ENCODE measurements around the gene SMCO1. TPM values are rescaled to one million over a fixed set of nuclear protein-coding genes. Genes with fewer than 3 reads are reported as not detected.
"Not testable (repeated sequence)": the region's sequence is repeated elsewhere in the genome, so short reads cannot be mapped to it uniquely, and the experiment has no call there.

Gene SMCO1
- total RNA-seq, 2 donors from 2014 or later = not detected

DNA sequence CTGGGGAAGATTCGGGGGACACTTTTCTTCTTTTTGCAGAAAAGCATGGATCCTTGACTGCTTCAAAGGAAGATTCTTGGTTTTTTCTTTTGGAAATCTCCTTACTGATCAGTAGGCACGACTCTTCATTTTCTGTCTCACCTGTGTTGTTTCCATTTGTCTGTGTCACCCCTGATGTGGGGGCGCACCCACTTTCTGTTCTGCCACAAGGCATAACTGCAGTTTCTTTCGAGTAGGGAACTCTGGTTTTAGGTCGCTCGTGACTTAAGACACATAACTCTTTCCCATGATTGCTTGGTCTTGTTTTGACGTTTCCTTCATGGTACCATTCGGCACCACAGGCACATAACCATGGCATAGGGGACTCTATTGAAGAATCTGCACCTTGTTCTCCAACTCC lies 42.9 kb downstream of the SMCO1 start:
- no peak overlapping the region for H3K27ac ChIP-seq
- H3K36me3 ChIP-seq = peaks cover 0 to 15% of the 10 kb centered on the region in 2 donors
- H3K4me3 ChIP-seq = no peak overlapping the region
- DNase-seq (ENCODE audit: low spot score) = no peak
- intact Hi-C loops (cut with DNase I) = no loop called here
- no peaks in the 10 kb centered on the region for H3K9me3 ChIP-seq
- H3K4me1 ChIP-seq (replicated peaks) = no peaks in the 10 kb centered on the region
- TF ChIP-seq POLR2A (IDR thresholded peaks at IDR 0.05) = no peak
- no peak for TF ChIP-seq POLR2AphosphoS5 (IDR thresholded peaks at IDR 0.05)
- TF ChIP-seq, protein P1, sequence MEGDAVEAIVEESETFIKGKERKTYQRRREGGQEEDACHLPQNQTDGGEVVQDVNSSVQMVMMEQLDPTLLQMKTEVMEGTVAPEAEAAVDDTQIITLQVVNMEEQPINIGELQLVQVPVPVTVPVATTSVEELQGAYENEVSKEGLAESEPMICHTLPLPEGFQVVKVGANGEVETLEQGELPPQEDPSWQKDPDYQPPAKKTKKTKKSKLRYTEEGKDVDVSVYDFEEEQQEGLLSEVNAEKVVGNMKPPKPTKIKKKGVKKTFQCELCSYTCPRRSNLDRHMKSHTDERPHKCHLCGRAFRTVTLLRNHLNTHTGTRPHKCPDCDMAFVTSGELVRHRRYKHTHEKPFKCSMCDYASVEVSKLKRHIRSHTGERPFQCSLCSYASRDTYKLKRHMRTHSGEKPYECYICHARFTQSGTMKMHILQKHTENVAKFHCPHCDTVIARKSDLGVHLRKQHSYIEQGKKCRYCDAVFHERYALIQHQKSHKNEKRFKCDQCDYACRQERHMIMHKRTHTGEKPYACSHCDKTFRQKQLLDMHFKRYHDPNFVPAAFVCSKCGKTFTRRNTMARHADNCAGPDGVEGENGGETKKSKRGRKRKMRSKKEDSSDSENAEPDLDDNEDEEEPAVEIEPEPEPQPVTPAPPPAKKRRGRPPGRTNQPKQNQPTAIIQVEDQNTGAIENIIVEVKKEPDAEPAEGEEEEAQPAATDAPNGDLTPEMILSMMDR (IDR thresholded peaks at IDR 0.05) = no peak
- 90% methylated on average over 8 of the region's 8 CpGs for WGBS
- H3K27me3 ChIP-seq (replicated peaks; ENCODE audit: insufficient read depth) = no peaks in the 10 kb centered on the region

- Histone ChIP-seq H3K9me3 (no peaks in the 10 kb centered on the region), H3K27me3 (replicated peaks; ENCODE audit: insufficient read depth) (no peaks in the 10 kb centered on the region), H3K4me1 (replicated peaks) (no peaks in the 10 kb centered on the region), H3K36me3 (peaks cover 0 to 15% of the 10 kb centered on the region in 2 donors), H3K4me3 (no peak overlapping the region), H3K27ac (no peak overlapping the region)
- 83% methylated on average over 2 of the region's 2 CpGs for WGBS
- no peak for DNase-seq (ENCODE audit: low spot score)
- intact Hi-C loops (cut with DNase I) = no loop called here
- TF ChIP-seq POLR2A (IDR thresholded peaks at IDR 0.05) (no peak), POLR2AphosphoS5 (IDR thresholded peaks at IDR 0.05) (no peak)
- TF ChIP-seq, protein P1 (IDR thresholded peaks at IDR 0.05) = no peak
These were observed 43.6 kb downstream of the SMCO1 start for GRCh38 chr3:196471551-196471950.

GRCh38 chr3:196470182-196470581 lies 45.0 kb downstream of the SMCO1 start:
- H3K9me3 ChIP-seq = not testable (repeated sequence)

DNA sequence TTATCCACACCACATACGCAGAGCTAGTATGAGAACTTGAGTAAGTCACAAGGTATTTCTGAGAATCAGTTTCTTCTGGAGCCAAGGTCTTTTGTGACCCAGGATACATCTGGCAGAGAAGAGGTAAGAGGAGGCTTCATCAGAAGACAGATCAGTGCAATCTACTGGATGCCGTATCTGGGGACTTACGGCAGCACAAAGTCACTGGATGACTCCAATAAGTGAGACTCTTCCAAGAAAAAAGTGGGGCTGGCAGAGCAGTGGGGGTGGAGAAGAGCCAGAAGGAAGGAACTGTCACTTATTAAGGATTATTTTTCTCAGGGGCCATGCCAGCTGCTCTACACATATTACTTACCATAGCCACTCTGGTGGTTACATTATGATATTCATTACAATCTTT lies 51.3 kb downstream of the SMCO1 start:
- Histone ChIP-seq H3K4me1 (replicated peaks) (no peaks in the 10 kb centered on the region), H3K36me3 (no peaks in the 10 kb centered on the region), H3K27me3 (replicated peaks; ENCODE audit: insufficient read depth) (no peaks in the 10 kb centered on the region), H3K9me3 (no peaks in the 10 kb centered on the region), H3K27ac (no peak overlapping the region), H3K4me3 (no peak overlapping the region)
- TF ChIP-seq POLR2A (IDR thresholded peaks at IDR 0.05) (no peak), POLR2AphosphoS5 (IDR thresholded peaks at IDR 0.05) (no peak)
- TF ChIP-seq, protein P1 (IDR thresholded peaks at IDR 0.05) = no peak
- intact Hi-C loops (cut with DNase I) = no loop called here
- DNase-seq (ENCODE audit: low spot score) = no peak
- 100% methylated on average over 3 of the region's 3 CpGs for WGBS

More at GRCh38 chr3:196470182-196470581, 45.0 kb downstream of the SMCO1 start:
- H3K36me3 ChIP-seq = peaks cover 0 to 15% of the 10 kb centered on the region in 2 donors
- H3K27me3 ChIP-seq (replicated peaks; ENCODE audit: insufficient read depth); H3K4me1 ChIP-seq (replicated peaks); H3K4me3 ChIP-seq; H3K27ac ChIP-seq; DNase-seq (ENCODE audit: low spot score); intact Hi-C loops (cut with DNase I): not testable (repeated sequence)
- WGBS = 92% methylated on average over 3 of the region's 3 CpGs

- H3K27ac ChIP-seq = no peak overlapping the region
- TF ChIP-seq, protein P1 (IDR thresholded peaks at IDR 0.05) = no peak
- TF ChIP-seq POLR2AphosphoS5 (IDR thresholded peaks at IDR 0.05) = no peak
- no peak for TF ChIP-seq POLR2A (IDR thresholded peaks at IDR 0.05)
- no peaks in the 10 kb centered on the region for H3K4me1 ChIP-seq (replicated peaks)
- intact Hi-C loops (cut with DNase I) = no loop called here
- DNase-seq (ENCODE audit: low spot score) = no peak
- H3K36me3 ChIP-seq = no peaks in the 10 kb centered on the region
- no peak overlapping the region for H3K4me3 ChIP-seq
- WGBS = 93% methylated on average over 2 of the region's 2 CpGs
- H3K27me3 ChIP-seq (replicated peaks; ENCODE audit: insufficient read depth) = no peaks in the 10 kb centered on the region
- no peaks in the 10 kb centered on the region for H3K9me3 ChIP-seq
These were observed 51.7 kb downstream of the SMCO1 start for GRCh38 chr3:196463478-196463756.

DNA sequence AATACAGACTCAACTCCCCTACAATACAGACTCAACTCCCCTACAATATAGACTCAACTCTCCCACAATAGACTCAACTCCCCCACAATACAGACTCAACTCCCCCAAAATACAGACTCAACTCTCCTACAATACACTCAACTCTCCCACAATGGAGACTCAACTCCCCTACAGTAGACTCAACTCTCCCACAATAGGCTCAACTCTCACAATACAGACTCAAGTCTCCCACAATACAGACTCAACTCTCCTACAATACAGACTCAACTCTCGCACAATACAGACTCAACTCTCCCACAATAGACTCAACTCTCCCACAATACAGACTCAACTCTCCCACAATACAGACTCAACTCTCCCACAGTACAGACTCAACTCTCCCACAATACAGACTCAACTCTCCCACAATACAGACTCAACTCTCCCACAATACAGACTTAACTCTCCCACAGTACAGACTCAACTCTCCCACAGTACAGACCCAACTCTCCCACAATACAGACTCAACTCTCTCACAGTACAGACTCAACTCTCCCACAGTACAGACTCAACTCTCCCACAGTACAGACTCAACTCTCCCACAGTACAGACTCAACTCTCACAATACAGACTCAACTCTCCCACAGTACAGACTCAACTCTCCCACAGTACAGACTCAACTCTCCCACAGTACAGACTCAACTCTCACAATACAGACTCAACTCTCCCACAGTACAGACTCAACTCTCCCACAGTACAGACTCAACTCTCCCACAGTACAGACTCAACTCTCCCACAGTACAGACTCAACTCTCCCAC lies 52.3 kb downstream of the SMCO1 start:
- 95% methylated on average over 1 of the region's 1 CpG for WGBS
- H3K36me3 ChIP-seq; H3K4me1 ChIP-seq (replicated peaks); H3K9me3 ChIP-seq; intact Hi-C loops (cut with DNase I); H3K27ac ChIP-seq; H3K27me3 ChIP-seq (replicated peaks; ENCODE audit: insufficient read depth); H3K4me3 ChIP-seq; DNase-seq (ENCODE audit: low spot score): not testable (repeated sequence)
